ENCODE data around the gene STX19.

- TF ChIP-seq CTCF (IDR thresholded peaks at IDR 0.05) (no peak), ZFX (IDR thresholded peaks at IDR 0.05; ENCODE audit: borderline replicate concordance) (no peak)
Observed at GRCh38 chr3:94070341-94070911, 42.0 kb upstream of the STX19 start.
